Mesothelial cell of epicardium (in vitro differentiated cells): ENCODE results near the gene CLIP1. TPM values are rescaled to one million over a fixed set of nuclear protein-coding genes. Genes with fewer than 3 reads are reported as not detected.
"Not testable (repeated sequence)": the region's sequence is repeated elsewhere in the genome, so short reads cannot be mapped to it uniquely, and the experiment has no call there.

Experiments
- DNase-seq, 2 experiments: peaks; one replicate each; pipeline ENCODE4 v3.0.0; 2021; ENCODE audit warnings: low spot score in 2 of 2; ENCODE audit not compliant: unreplicated experiment in 2 of 2
- H3K27ac Mint-ChIP-seq: 2 replicates; pipeline ENCODE4 v1.8.0; 2021; ENCODE audit warnings: mixed read lengths
- H3K27me3 Mint-ChIP-seq: 2 replicates; pipeline ENCODE4 v1.8.0; 2021; ENCODE audit warnings: low read depth, mixed read lengths
- H3K36me3 Mint-ChIP-seq: 2 replicates; pipeline ENCODE4 v1.8.0; 2021; ENCODE audit warnings: mixed read lengths
- H3K4me1 Mint-ChIP-seq: 2 replicates; pipeline ENCODE4 v1.8.0; 2021; ENCODE audit warnings: mixed read lengths
- H3K4me3 Mint-ChIP-seq: 2 replicates; pipeline ENCODE4 v1.8.0; 2021; ENCODE audit warnings: mild to moderate bottlenecking, moderate library complexity, mixed read lengths
- H3K9me3 Mint-ChIP-seq: 2 replicates; pipeline ENCODE4 v1.8.0; 2021; ENCODE audit warnings: mixed read lengths
- total RNA-seq: library from RNA; stranded (reverse); gene quantifications from 3 replicates; pipeline ENCODE4 v1.2.1, GENCODE V29; 2021
- TF ChIP-seq, protein P1 (sequence below): fragments of 200-600 bp; sonication (generic); IDR thresholded peaks from one replicate; pipeline ENCODE4 v1.5.0; 2021; ENCODE audit warnings: antibody characterized with exemption; ENCODE audit not compliant: unreplicated experiment

CLIP1 gene
- total RNA-seq, 1 donor from 2014 or later, result 65.2 TPM

GRCh38 chr12:122454739-122455138, 32.3 kb upstream of the CLIP1 start:
- TF ChIP-seq, protein P1, sequence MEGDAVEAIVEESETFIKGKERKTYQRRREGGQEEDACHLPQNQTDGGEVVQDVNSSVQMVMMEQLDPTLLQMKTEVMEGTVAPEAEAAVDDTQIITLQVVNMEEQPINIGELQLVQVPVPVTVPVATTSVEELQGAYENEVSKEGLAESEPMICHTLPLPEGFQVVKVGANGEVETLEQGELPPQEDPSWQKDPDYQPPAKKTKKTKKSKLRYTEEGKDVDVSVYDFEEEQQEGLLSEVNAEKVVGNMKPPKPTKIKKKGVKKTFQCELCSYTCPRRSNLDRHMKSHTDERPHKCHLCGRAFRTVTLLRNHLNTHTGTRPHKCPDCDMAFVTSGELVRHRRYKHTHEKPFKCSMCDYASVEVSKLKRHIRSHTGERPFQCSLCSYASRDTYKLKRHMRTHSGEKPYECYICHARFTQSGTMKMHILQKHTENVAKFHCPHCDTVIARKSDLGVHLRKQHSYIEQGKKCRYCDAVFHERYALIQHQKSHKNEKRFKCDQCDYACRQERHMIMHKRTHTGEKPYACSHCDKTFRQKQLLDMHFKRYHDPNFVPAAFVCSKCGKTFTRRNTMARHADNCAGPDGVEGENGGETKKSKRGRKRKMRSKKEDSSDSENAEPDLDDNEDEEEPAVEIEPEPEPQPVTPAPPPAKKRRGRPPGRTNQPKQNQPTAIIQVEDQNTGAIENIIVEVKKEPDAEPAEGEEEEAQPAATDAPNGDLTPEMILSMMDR, result no peak
- Mint-ChIP-seq H3K27me3 (no peaks in the 10 kb centered on the region), H3K4me1 (peaks cover 3% of the 10 kb centered on the region), H3K4me3 (no peak overlapping the region), H3K27ac (no peak overlapping the region), H3K9me3 (no peaks in the 10 kb centered on the region), H3K36me3 (no peaks in the 10 kb centered on the region)
- DNase-seq, result no peak

DNA sequence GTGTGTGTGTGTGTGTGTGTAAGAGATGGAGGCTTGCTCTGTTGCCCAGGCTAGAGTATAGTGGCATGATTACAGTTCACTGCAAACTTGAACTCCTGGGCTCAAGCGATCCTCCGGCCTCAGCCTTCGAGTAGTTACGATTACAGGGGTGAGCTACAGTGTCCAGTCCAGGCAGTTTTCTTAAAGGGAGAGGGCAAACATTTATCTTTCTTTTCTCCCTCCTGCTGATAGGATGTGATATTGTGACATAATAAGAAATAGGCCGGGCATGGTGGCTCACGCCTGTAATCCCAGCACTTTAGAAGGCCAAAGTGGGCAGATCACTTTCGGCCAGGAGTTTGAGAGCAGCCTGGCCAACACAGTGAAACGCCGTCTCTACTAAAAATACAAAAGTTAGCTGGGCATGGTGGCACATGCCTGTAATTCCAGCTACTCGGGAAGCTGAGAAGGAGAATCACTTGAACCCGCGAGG, 31.8 kb upstream of the CLIP1 start:
- Mint-ChIP-seq H3K27ac (no peak overlapping the region), H3K9me3 (no peaks in the 10 kb centered on the region), H3K4me3 (no peak overlapping the region), H3K4me1 (peaks cover 3% of the 10 kb centered on the region), H3K36me3 (no peaks in the 10 kb centered on the region), H3K27me3 (no peaks in the 10 kb centered on the region)
- TF ChIP-seq, protein P1, result no peak
- no peak for DNase-seq

- no peak overlapping the region for H3K4me3 Mint-ChIP-seq
- H3K27ac Mint-ChIP-seq, result no peak overlapping the region
- TF ChIP-seq, protein P1, result no peak
- H3K27me3 Mint-ChIP-seq, result no peaks in the 10 kb centered on the region
- no peak for DNase-seq
- H3K36me3 Mint-ChIP-seq, result no peaks in the 10 kb centered on the region
- peaks cover 3% of the 10 kb centered on the region for H3K4me1 Mint-ChIP-seq
- H3K9me3 Mint-ChIP-seq, result no peaks in the 10 kb centered on the region
Observed at GRCh38 chr12:122452701-122453285, 30.3 kb upstream of the CLIP1 start.

DNA sequence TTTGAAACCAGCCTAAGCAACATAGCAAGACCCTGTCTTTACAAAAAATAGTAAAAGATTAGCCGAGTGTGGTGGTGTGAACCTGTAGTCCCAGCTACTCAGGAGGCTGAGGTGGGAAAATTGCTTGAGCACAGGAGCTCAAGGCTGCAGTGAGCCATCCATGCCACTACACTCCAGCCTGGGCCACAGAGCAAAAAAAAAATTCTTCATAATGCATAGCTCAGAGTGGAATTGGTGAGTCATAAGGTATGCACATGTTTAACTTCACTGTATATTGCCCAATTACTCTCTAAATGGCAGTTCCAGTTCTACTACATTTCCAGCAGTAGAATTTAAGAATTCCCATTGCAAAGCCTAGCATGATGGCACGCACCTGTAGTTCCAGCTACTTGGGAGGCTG, 26.8 kb upstream of the CLIP1 start:
- Mint-ChIP-seq H3K4me3 (no peak overlapping the region), H3K4me1 (peaks cover 3% of the 10 kb centered on the region), H3K9me3 (peaks cover 4% of the 10 kb centered on the region), H3K27me3 (no peaks in the 10 kb centered on the region), H3K27ac (peak overlapping the region; percentile 24), H3K36me3 (no peaks in the 10 kb centered on the region)
- DNase-seq, result no peak
- TF ChIP-seq, protein P1, result no peak

- H3K36me3 Mint-ChIP-seq, H3K9me3 Mint-ChIP-seq, H3K27me3 Mint-ChIP-seq, H3K4me1 Mint-ChIP-seq, DNase-seq, H3K27ac Mint-ChIP-seq, H3K4me3 Mint-ChIP-seq: not testable (repeated sequence)
Observed at GRCh38 chr12:122447825-122448224, 25.4 kb upstream of the CLIP1 start.

GRCh38 chr12:122446390-122446789, 23.9 kb upstream of the CLIP1 start:
- not testable (repeated sequence) for H3K27ac Mint-ChIP-seq, H3K4me3 Mint-ChIP-seq, H3K27me3 Mint-ChIP-seq, H3K36me3 Mint-ChIP-seq, H3K9me3 Mint-ChIP-seq, H3K4me1 Mint-ChIP-seq, DNase-seq

DNA sequence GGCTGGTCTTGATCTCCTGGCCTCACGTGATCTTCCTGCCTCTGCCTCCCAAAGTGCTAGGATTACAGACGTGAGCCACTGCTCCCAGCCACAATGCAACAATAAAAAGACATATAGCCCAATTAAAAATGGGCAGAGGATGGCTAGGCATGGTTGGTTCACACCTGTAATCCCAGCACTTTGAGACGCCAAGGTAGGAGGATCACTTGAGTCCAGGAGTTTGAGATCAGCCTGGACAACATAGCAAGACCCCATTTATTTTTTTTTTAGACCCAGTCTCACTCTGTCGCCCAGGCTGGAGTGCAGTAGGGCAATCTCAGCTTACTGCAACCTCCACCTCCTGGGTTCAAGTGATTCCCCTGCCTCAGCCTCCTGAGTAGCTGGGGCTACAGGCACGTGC, 21.6 kb upstream of the CLIP1 start:
- not testable (repeated sequence) for H3K36me3 Mint-ChIP-seq, H3K27me3 Mint-ChIP-seq, DNase-seq, H3K4me1 Mint-ChIP-seq, H3K9me3 Mint-ChIP-seq, H3K4me3 Mint-ChIP-seq, H3K27ac Mint-ChIP-seq

DNA sequence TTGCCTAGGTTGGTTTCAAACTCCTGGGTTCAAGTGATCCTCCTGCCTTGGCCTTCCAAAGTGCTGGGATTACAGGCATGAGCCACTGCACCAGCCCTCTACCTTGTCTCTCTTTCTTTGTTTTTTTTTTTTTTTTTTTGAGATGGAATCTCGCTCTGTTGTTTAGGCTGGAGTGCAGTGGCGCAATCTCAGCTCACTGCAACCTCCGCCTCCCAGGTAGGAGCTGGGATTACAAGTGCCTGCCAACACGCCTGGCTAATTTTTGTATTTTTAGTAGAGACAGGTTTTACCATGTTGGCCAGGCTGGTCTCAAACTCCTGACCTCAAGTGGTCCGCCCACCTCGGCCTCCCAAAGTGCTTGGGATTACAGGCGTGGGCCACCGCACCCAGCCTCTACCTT, 16.4 kb upstream of the CLIP1 start:
- H3K4me3 Mint-ChIP-seq, DNase-seq, H3K9me3 Mint-ChIP-seq, H3K27ac Mint-ChIP-seq, H3K4me1 Mint-ChIP-seq, H3K36me3 Mint-ChIP-seq, H3K27me3 Mint-ChIP-seq: not testable (repeated sequence)
